HG03135 (cell line): Measurements from ENCODE around the gene DNAI4.
"Not testable (repeated sequence)": the region's sequence is repeated elsewhere in the genome, so short reads cannot be mapped to it uniquely, and the experiment has no call there.

ENCODE experiments used
- ATAC-seq: cut with Tn5 transposase; IDR thresholded peaks from one replicate; pipeline ENCODE4 v1.9.1; 2021; ENCODE audit warnings: mild to moderate bottlenecking, moderate library complexity; ENCODE audit not compliant: unreplicated experiment

Gene DNAI4

DNA sequence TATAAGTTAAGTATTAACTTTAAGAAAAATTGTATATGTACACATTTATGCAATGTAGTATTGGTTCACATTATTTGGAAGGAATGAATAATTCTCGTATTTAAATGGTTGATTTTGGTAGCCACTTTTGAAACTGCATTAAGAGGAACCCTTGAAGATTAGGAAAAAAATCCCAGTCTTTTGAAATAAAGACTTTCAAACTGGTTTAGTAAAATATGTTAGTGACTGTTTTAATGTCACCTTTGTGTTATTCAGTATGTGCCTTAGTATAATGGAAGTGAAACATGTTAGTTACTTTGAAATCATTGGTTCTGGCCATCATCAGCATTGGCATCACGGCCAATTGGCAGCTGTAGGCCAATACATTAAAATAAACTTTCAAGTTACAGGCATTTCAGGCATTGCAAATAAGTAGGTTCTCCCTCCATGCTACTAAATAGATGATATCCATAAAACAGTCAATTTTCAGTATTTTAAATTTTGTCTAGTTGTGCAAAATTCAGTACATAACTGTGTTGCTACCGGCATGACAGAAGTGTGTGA is 4.6 kb upstream of the DNAI4 start:
- ATAC-seq, result no peak

DNA sequence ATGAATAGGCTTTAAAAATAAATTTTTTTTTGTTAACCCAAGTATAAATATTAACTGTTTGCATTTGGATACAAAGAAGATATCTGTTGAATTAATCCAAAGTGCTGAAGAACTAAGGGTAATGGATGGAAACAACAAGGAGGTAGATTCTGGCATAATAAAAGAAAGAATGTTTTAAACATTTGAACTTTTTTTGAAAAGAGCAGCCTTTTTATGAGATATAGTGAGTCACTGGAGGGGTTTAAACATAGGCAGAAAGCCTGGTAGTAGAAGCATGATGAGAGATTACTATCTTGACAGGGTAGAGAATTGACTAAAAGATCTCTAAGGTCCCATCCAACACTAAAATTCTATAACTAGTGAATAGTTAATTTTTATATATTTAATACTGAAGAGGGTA is 2.9 kb upstream of the DNAI4 start:
- ATAC-seq, result no peak

- ATAC-seq, result no peak
These were observed 1.3 kb upstream of the DNAI4 start for GRCh38 chr1:66925944-66926343.

GRCh38 chr1:66925558-66925910 is 878 bp upstream of the DNAI4 start:
- ATAC-seq, result no peak

DNA sequence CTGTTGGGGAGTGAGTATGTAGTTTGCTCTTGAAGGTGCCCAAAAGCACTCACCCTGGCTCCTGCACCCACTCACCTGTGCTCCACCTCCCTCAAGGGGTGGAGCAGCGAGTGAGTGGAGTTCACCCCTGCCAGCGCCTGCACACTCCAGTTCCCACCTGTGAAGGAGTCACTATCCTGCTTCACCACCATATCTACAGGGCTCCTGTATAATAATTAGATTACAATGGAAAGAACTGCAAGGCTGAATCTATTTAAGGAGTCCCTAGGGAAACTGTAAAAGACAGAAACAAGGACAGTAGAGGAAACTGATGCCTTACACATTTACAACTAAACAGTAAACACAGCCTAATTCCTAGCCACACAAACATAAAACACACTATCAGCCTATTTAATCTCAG is 4.1 kb downstream of the DNAI4 start:
- ATAC-seq, result no peak

DNA sequence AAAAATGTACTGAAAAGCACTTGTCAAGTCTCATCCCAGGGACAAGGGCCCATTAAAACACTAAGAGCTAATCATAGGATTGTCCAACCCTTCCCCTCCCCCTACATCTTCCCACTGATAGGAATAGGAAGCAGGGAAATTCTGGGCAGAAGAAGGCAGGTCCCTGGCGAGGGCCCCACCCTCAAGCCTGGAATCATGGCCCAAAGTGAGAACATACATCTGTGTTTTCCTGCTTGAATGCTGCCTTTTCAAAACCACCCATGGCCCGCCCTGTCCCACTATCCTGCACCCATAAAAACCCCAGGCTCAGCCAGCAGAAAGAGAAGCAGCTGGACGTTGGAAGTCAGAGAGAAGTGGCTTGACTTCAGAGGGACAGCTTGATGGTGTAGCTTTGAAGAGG is 4.8 kb downstream of the DNAI4 start:
- ATAC-seq, result no peak

GRCh38 chr1:66919063-66919462 is 5.6 kb downstream of the DNAI4 start:
- ATAC-seq, result no peak

- ATAC-seq, result no peak
These were observed 7.2 kb downstream of the DNAI4 start for GRCh38 chr1:66917476-66917875.

DNA sequence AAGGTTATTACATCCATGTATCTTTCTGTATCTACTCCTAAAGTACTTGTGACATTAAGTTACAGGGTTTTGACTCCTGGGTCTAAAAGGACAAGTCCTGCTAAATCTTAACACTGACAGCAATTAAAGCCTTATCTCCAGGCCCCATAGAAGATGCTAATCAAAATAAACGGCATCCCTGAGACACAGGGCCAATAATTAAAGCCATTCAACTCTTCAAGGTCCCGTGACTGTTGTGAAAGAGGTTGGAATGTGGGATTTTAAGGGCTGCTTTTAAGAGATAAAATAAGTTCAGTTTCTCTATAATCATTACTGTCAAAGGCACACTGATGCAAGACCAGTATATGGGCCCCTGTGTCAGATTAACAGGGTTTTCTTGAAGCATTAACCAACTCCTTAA is 8.3 kb downstream of the DNAI4 start:
- no peak for ATAC-seq

- not testable (repeated sequence) for ATAC-seq
These were observed 9.5 kb downstream of the DNAI4 start for GRCh38 chr1:66915203-66915602.

DNA sequence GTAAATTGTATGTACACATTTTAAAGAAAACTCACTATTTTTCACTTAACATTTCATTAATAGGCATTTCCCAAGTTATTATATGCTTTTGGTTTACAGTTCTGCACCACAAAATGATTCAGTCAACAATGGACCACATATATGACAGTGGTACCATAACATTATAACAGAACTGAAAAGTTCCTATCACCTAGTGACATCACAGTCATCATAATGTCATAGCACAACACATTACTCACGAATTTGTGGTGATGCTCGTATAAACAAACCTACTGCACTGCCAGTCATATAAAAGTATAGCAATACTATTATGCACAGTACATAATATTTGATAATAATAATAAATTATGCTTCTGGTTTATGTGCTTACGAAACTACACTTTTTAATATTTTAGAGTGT is 30.9 kb downstream of the DNAI4 start:
- ATAC-seq, result no peak

DNA sequence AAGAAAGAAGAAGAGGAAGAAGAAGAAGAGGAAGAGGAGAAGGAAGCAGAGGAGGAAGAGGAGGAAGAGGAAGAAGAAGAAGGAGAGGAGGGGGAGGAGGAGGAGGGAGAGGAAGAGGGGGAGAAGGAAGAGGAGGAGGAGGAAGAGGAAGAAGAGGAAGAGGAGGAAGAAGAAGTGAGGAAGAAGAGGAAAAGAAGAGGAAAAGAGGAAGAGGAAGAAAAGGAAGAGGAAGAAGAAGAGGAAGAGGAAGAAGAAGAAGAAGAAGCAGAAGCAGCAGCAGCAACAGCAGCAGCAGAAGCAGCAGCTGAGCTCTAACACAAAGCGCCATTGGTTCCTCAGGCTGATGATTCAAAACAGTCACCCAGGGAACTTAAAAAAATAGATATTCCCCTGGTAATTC is 34.0 kb downstream of the DNAI4 start:
- ATAC-seq, result no peak

DNA sequence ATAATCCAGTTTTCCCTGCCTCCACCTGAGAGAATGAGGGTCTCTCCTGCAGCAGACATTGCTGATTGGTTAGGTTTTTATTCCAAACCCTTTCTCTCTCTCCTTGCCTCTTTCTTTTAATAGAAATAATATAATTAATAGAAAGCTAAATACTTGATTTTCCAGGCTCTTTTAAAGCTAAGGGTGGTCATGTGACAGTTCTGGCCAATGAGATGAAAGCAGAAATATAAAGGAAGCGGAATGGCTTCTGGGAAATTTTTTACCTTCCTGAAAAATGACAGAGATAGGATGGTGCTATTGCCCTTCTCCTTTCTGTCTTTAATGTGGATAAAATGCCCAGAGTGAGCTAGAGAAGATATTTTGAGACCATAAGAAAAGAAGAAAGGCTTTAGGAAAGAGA is 35.6 kb downstream of the DNAI4 start:
- ATAC-seq, result no peak

DNA sequence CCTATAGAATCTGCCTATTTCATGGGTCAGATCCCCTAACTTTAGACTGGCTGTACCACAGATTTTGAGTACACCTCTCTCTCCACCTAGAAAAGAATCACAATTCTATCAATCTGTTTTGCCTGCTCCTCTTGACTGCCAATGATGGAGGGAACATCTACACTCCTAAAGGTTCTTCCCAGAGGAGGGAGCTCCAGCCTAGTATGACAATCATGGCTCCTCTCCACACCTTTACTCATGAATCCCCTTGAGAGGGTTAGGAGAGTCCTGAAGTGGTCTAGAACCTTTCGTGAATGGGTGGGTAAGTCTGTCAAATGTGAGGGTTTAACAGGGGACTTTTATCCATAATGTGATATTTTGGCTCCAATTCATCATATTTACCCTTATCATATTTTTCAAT is 48.0 kb downstream of the DNAI4 start:
- no peak for ATAC-seq

- ATAC-seq, result no peak
These were observed 51.5 kb downstream of the DNAI4 start for GRCh38 chr1:66873111-66873510.

- ATAC-seq, result not testable (repeated sequence)
These were observed 52.6 kb downstream of the DNAI4 start for GRCh38 chr1:66872024-66872423.

GRCh38 chr1:66867501-66867900 is 57.2 kb downstream of the DNAI4 start:
- ATAC-seq, result no peak

GRCh38 chr1:66860529-66860928 is 64.1 kb downstream of the DNAI4 start:
- no peak for ATAC-seq

DNA sequence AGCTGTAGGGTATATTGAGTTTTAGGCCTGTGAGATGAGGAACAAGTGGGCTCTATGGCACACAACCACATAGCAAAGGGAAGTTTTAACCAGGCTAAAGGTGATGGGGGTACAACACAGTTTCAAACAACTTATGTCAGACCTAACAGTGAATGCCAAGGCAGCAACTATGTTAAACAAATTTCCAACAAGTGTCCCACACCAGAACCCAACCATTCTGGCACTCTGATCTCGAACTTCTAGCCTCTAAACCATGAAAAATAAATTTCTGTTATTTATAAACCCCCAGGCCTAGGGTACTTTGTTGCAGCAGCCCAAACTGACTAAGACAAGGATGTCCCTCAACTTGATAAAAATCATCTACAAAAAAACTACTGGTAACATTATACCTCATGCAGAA is 71.3 kb downstream of the DNAI4 start:
- ATAC-seq, result no peak

DNA sequence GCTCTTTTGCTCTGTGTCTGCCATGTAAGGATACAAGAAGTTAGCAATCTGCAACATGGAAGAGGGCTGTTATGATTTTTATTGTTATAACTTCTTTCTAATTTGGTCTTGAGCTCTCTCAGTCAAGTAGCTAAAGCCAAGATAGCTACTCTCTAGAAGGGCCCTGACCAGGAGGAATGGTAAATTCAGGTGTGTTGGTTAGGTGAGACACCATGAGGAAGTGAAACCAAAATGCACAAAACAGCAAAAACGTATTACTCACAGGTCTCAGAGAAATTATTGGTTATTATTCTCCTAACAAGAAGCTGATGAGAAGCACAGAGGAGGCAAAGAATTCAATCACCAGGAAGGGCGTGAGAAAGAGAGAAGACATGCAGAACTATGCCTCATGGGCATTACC is 71.8 kb downstream of the DNAI4 start:
- ATAC-seq, result no peak

DNA sequence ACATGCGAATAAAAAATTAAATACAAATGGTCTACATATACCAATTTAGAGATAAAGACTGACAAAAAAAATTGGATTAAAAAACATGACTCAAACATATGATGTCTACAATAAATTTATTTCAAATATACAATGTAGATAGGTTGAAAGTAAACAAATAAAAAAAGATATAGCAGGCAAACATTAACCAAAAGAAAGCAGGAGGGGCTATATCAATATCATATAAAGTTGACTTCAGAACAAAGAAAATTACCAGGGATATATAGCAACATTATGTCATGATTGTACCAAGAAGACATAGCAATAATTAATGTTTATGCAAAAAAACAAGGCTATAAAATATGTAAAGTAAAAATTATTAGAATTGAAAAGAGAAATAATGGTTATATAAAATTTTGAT is 73.7 kb downstream of the DNAI4 start:
- no peak for ATAC-seq

DNA sequence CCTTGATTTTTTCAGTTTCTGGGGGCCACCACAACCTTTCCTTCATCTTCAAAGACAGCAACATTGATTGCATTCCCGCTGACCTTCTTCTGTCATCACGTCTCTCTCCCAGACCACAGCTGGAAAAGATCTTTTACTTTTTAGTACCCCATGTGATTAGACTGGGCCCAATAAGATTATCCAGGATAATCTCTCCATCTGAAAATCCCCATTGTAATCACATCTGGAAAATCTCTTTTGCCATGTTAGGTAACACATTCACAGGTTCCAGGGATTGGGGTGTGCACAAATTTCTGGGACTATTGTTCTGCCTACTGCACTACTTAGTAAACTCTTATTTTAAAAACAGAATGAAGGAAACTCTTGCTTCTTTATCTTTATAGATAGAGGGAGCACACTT is 76.5 kb downstream of the DNAI4 start:
- ATAC-seq, result no peak

DNA sequence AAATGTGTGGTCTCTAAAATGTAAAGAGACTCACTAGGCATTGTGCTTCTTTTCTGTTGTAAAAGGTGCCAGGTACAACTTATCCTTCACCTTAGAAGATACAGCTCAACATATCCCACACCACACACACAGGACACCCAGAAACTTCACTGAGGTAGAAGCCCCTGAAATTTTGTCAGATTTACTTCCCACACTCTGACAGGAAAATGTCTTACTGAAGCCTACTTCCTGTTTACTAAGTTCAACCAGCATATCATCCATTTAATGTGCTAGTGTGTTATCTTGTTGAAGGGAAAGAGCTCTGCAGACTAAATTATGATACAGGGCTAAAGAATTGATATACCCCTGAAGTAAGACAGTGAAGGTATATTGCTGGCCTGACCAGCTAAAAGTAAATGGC is 83.7 kb downstream of the DNAI4 start:
- no peak for ATAC-seq

DNA sequence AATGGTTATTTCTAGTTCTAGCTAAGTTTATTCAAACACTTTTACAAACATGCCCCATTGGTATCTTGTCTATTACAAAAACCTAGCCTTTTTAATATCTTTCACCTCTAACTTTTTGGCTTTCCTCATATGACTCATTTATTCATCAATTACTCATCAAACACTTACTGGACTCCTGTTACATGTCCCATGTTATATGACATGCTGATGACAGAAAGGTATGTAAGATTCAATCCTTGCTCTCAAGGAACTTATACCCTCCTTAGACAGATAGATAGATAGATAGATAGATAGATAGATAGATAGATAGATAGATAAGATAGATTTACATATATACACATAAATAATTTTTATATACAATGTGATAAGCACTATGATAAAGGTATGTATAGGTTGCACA is 89.7 kb downstream of the DNAI4 start:
- no peak for ATAC-seq
